GM21360 (cell line): ENCODE data around the gene TEX12.
"Not testable (repeated sequence)": the region's sequence is repeated elsewhere in the genome, so short reads cannot be mapped to it uniquely, and the experiment has no call there.

Experiments
- ATAC-seq: cut with Tn5 transposase; IDR thresholded peaks from one replicate; pipeline ENCODE4 v1.9.1; 2021; ENCODE audit warnings: mild to moderate bottlenecking, moderate library complexity; ENCODE audit not compliant: unreplicated experiment

The TEX12 gene

GRCh38 chr11:112167145-112167544 is at the start of gene TEX12:
Gene TEX12, plus strand, starts transcription at chr11:112167372. Its CDS starts 1,897 bp downstream, at chr11:112169269.
- no peak for ATAC-seq

DNA sequence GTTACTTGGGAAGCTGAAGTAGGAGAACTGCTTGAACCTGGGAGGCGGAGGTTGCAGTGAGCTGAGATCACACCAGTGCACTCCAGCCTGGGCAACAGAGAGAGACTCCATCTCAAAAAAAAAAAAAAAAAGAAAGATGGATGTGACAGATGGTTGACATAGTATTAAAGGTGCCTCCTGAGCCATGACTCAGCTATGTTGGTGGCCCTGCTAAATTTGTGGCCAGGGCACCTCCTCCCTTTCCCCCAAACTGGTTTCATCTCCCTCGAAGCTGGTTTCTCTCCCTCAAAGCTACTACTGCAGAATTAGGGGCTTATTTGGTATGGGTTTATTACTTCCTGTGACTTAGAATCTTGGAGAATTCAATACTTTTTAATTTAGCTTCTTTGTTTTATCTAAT is 49.0 kb upstream of the TEX12 start:
- no peak for ATAC-seq

DNA sequence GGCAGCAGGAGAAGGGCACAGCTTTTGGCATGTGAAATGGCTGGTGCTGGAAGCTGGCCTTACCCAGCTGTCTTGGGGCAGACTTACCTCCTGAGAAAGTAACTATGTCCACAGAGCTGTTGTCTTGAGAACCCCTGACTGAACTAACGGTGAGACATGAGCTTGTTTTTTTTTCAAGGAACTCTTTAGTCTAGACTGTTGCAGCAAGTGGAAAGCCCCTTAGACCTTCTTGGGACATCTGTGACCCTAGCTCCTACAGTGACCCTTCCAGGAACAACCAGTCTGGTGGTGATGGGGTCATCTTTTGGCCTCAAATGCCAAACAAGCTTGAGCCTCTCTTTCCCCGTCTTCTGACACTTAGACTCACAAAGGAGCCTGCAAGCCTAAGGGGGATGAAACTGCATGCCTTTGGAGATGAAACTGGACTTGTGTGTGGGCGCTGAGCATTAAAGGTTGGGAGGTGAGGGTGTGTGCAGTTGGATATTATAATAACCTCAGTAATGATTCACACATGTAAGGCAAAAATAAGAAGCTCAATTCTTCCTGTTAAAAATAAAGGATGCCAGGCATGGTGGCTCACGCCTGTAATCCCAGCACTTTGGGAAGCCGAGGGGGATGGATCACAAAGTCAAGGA is 45.1 kb upstream of the TEX12 start:
- ATAC-seq = no peak

- no peak for ATAC-seq
These were observed 44.0 kb upstream of the TEX12 start for GRCh38 chr11:112123129-112123528.

GRCh38 chr11:112127056-112127455 is 40.1 kb upstream of the TEX12 start:
- no peak for ATAC-seq

GRCh38 chr11:112128483-112129121 is 38.6 kb upstream of the TEX12 start:
- no peak for ATAC-seq

DNA sequence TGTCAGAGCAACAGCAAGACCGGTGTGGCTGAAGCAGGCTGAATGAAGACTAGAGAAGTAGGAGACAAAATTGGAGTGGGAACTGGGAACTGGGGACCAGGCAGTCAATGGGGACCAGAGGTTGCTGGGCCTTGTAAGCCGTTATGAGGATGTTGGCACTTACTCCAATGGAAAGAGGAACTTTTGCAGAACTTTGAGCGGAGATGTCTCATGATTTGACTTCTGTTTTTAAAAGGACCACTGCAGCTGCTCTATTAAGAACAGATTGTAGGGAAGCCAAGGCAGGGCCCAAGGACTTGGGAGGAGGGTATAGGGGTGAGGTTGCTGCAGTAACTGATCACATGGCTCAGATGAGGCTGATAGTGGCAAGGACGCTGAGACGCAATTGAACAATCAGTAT is 37.5 kb upstream of the TEX12 start:
- no peak for ATAC-seq

GRCh38 chr11:112132737-112133136 is 34.4 kb upstream of the TEX12 start:
- ATAC-seq = no peak

GRCh38 chr11:112134473-112134872 is 32.7 kb upstream of the TEX12 start:
- no peak for ATAC-seq

DNA sequence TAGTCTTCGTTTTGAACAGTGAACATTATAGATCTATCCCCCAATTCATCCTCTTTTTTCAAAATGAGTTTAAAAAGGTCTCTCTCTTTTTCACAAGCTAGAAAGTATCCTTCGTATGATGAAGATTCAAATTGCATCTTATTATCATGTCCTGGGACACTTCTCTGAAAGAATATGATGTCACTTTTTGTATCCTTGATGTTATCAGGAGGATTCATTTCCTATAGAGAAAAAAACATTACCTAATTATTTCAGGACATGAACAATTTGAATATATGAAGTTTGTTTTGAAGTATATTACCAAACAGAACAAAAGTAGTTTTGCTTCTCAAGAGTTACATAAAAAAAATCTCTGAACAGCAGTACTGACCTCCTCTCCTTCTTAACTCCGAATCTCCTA is 23.6 kb upstream of the TEX12 start:
- ATAC-seq = no peak

DNA sequence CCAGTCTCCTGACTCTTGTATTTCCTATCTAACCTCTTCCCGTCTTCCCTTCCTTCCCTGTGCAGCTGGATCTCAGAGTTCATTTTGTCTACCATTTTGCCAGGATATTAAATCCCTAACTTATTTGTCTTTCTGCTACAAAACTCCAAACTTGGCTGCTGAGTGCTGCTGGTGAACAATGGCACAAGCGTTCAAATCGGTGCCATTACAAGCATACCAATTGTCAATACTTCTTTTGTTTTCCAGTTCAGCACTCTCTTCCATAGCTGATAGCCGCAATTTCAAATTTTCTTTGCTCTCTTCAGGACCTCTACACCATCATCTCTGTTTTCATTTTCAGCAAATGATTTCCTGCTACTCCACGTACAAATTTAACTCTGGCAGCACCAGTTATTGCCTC is 16.7 kb upstream of the TEX12 start:
- ATAC-seq = no peak

GRCh38 chr11:112156153-112156955 is 10.8 kb upstream of the TEX12 start:
- ATAC-seq = no peak

GRCh38 chr11:112156956-112157766 is 10.0 kb upstream of the TEX12 start:
- no peak for ATAC-seq

GRCh38 chr11:112159098-112160065 is 7.8 kb upstream of the TEX12 start:
- no peak for ATAC-seq

GRCh38 chr11:112160091-112160848 is 6.9 kb upstream of the TEX12 start:
- no peak for ATAC-seq

DNA sequence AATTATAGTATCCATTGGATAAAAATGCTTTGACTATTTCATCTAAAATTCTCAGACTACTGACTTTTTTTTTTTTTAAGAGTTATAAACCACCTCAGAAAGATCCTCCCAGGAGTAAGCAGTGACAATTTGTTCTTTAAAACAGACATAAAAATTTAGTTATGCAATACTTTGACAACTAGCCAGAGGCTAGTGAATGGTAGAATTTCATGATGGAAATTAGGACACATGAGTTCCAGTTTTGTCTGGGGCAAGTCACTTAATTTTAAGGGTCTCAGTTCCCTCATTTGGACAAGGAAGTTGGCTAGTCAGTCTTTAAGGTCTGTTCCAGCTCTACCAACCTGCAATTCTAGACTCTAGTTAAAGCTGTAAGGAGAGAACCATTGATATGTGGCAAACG is 6.2 kb upstream of the TEX12 start:
- ATAC-seq = no peak

GRCh38 chr11:112162200-112162599 is 5.0 kb upstream of the TEX12 start:
- ATAC-seq = not testable (repeated sequence)

DNA sequence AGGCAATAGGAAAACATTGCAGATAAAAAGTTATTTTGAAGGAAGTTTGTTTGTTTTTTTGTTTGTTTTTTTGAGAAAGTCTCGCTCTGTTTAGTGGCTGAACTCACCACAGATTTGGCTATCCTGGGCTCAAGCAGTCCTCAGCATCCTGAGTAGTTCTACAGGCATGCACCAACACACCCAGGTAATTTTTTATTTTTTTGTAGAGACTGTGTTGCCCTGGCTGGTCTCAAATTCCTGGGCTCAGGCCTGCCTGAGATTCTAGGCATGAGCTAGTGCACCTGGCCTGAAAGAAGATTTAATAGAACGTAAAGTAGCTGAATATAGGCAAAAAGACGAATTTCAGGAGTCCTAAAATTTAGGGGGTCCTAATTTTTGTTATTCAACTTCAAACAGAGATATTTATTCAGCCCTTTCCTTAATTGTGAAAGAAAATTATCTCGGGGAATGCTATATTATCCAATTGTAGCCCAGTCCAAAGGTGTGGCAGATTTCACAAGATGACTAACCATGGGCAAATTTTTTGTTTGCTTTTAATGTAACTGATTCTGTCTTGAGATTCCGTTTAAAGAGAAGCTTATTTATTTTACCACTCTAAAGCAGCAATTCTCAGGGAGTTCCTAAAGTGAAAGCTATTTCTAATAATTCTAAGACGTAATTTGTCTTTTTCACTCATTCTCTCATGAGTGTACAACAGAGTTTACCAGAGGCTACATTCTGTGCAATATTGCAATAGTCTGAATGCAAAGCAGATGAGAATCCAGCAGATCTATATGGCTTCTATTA is 4.2 kb upstream of the TEX12 start:
- ATAC-seq = no peak
